Left forelimb (tissue), 1 donor: ENCODE results near the gene C2CD4C.
"Not testable (repeated sequence)": the region's sequence is repeated elsewhere in the genome, so short reads cannot be mapped to it uniquely, and the experiment has no call there.

Experiments
- DNase-seq: peaks from one replicate; pipeline ENCODE4 v3.0.0-alpha.2; 2018; ENCODE audit warnings: low spot score

The C2CD4C gene

GRCh38 chr19:381901-382300 lies 27.0 kb downstream of the C2CD4C start:
- DNase-seq, result not testable (repeated sequence)

DNA sequence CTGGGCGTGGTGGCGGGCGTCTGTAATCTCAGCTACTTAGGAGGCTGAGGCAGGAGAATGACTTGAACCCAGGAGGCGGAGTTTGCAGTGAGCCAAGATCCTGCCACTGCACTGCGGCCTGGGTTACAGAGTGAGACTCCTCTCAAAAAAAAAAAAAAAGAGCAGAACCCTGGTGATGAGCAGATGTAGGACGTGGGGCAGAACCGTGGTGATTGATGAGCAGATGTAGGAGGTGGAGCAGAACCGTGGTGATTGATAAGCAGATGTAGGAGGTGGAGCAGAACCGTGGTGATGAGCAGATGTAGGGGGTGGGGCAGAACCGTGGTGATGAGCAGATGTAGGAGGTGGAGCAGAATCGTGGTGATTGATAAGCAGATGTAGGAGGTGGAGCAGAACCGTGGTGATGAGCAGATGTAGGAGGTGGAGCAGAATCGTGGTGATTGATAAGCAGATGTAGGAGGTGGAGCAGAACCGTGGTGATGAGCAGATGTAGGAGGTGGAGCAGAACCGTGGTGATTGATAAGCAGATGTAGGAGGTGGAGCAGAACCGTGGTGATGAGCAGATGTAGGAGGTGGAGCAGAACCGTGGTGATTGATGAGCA lies 28.2 kb downstream of the C2CD4C start:
- not testable (repeated sequence) for DNase-seq

DNA sequence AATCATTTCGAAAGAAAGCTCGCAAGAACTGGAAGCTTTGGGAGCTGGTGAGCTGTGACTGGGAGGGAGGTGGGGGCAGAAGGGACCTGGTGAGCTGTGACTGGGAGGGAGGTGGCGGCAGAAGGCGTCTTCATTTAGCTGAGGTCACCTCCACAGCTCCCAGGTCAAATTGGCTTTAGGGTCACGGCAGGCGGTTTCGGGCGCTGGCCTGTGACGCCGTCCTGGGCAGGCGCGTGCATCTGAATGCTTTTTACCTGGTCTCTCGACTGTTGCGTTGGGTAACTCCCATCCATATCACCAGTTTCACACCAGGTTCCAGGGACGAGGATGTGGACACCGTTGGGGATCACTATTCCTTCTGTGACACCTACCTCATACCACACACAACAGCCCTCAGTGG lies 29.2 kb downstream of the C2CD4C start:
- no peak for DNase-seq

DNA sequence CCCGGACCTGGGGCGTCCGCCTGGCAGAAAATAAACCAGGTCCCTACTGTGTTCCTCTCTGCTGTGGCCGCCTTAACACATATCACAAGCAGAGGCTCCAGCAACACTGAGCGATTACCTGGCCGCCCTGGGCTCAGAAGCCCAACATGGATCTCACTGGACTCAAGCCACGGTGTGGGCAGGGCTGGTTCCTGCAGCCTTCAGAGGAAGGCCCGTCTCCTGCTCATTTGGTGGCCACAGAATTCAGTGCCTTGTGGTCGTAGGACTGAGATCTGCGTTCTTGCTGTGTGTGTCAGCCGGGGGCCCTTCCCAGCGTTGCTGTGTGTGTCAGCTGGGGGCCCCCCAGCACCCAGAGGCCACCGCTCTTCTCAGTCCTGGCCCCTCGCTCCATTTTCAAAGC lies 30.2 kb downstream of the C2CD4C start:
- DNase-seq, result no peak

DNA sequence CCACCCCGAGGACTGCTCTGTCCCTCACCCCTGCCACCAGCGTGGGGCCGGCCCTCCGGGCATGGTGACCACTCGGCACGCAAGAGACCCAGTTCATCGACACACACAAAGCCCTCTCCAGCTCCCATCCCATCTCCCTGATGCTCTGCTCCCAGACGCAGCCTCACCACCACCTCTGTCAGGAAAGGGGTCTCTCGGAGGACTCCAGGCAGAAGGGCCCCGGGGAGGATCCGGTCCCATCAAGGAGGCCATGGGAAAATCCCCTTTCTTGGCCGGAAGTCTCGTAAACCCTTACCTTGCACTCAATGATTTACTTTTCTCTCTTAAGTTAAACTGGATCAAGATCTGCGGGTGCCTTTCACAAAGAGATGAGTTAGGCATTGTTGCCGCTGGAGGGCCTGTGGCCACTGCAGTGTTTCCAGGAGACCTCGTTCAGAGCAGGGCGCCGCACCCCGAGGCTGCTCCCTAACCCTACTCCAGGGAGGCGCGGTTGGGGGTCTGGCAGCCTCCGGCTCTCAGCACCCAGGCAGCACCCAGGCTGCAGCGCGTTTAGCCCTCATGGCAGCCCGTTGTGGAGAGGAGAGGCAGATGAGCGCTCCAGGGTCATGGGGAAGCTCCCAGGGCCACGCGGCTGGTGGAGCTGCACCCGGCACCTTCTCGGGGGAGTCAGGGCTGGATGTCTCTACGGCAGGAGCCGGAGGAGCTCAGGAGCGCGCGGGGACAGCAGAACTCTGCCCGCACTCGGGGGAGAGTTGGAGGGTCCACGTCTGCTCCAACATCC lies 31.0 kb downstream of the C2CD4C start:
- no peak for DNase-seq

GRCh38 chr19:376111-376470 lies 32.9 kb downstream of the C2CD4C start:
- no peak for DNase-seq

DNA sequence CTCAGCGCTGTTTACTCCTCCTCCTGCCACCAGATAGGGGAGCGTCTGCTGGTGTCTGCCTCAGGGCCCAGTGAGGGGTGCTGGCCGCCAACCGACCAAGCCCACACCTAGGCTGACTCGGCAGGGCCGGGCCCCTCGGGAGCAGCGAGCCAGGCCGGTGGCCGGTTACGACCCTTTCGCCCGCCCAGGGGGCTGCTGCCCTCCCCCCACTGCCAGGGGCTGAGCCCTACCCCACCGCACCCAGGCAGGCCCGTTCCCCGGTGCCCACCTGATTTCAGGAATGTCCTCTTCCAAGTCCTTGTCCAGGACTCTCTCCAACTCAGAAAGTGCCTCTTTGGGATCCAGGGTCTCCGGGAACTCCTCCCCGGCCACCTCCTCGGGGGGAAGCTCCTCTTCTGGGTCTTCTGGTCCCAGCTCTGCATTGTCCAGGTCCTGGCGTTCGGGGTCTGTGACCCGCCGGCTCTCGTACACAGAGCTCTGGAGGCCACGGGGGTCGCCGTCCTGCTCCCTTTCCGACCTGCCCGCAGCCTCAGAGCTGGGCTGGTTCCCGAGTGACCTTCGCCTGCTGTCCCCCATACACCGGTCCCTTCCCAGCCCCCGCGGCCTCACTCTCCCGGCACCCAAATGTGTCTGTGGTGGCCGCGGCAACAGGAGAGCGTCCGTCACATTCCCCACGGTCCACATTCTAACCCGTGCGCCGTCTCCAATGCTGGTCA lies 33.4 kb downstream of the C2CD4C start:
- no peak for DNase-seq

- no peak for DNase-seq
Observed at GRCh38 chr19:374886-375235, 34.1 kb downstream of the C2CD4C start.

- DNase-seq, result no peak
Observed at GRCh38 chr19:374183-374885, 34.6 kb downstream of the C2CD4C start.

DNA sequence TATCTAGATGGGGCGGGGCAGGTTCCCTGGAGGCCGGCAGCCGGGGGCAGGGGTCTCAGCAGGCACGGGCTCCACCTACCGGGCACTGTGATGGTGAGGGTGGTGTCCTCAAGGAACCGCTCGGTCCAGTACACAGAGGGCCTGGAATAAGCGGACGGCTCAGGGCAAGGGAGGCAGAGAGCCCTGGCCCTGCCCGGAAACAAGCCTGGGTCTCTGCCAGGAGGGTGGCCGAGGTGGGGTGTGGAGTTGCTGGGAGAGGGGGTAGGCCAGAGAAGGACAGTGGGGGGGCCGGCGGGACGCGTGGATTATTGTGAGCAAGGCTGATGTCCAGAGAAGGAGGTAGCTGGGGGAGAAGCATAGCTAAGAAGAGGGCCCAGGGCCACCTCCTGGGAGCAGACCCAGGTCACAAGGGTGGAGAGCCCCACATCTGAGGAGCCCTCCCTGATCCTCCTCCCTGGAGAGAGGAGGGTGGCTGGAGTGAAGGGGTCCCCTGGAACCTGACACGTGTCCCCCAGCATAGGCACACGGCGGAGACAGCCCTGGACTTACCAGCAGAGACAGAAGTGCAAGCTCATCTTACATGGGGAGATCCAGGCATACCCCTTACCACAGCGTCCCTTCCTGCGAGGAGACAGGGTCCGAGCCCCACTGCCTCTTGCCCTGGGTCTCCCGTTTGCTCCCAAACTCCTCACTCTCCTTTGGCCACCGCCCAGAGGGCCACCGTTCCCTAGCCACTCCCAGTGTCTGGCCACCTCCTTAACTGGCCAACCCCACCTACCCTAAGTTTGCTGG lies 35.4 kb downstream of the C2CD4C start:
- DNase-seq, result no peak

DNA sequence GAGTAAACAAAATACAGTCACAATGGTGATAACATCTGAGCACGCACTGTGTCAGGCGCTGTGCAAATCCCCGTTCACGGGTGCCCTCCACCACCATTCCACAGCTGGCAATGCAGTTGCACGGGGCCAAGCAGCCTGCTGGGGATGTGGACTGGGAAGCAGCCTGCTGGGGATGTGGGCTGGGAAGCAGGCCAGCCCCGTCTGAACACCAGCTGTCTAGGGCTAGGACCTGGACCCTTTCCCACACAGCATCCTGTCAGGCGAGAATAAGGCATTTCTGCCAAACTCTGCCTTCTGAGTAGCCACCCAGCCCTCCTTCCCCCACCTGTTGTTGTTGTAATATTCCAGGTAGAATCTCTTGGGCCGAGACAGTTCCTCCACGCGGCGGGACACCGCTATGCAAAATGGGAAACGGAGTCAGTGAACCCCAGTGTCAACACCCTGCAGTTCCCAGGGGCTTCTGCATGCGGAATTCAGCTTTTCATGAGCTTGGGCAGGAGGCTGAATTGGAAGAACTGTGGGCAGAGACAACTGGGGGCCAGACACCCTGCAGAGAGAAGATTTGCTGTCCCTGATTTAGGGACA lies 36.5 kb downstream of the C2CD4C start:
- peak; percentile 82 for DNase-seq

- DNase-seq, result no peak
Observed at GRCh38 chr19:371501-372168, 37.3 kb downstream of the C2CD4C start.

DNA sequence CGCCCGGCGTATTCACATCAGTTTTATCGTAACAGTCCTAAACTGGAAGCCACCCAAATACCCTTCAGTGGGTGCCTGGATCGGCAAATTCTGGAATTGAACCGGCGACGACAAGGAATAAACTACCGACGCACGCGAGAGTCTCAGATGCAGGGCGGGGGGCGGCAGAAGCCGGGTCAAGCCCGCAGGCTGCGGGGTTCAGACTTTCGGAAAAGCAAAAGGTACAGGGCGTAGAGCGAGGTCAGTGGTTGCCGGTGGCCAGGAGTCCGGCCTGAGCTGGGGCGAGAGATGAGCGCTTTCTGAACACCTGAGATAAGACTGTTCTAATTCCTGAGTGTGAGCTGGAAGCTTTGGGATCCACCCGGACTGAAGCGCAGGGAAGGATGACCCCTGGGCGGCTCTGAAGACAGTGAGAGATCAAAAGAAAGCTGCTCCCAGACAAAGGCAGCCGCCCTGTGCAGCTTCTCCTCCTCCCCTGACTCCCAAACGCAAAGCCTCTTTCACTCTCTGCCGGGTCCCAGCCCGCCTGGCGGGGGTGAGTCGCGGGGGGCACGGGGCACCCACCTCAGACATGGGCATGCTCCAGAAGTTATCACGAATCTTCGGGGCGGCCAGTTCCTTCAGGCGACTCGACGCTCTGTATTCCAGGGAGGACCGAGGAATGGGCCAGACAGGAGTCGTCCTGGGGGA lies 38.2 kb downstream of the C2CD4C start:
- no peak for DNase-seq

- no peak for DNase-seq
Observed at GRCh38 chr19:369876-370275, 39.1 kb downstream of the C2CD4C start.

GRCh38 chr19:369256-369655 lies 39.7 kb downstream of the C2CD4C start:
- no peak for DNase-seq

DNA sequence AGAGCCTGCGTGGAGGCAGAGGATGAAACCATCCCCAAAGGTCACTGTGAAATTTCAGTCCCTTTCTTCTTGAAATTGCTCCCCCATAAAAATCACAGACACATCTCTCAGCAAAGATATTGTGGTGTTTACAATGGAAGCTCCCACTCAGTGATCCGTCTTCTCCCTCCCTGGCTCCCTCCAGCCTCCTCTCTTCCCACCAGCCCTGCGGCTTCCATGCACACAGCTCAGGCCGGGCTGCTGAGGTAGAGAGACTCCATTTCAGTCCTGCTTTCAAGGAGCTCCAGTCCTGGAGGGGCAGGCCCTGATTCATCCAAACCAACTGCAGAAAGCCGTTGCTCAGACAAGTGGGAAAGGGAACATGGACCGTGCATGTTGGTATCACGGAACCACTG lies 40.3 kb downstream of the C2CD4C start:
- no peak for DNase-seq

DNA sequence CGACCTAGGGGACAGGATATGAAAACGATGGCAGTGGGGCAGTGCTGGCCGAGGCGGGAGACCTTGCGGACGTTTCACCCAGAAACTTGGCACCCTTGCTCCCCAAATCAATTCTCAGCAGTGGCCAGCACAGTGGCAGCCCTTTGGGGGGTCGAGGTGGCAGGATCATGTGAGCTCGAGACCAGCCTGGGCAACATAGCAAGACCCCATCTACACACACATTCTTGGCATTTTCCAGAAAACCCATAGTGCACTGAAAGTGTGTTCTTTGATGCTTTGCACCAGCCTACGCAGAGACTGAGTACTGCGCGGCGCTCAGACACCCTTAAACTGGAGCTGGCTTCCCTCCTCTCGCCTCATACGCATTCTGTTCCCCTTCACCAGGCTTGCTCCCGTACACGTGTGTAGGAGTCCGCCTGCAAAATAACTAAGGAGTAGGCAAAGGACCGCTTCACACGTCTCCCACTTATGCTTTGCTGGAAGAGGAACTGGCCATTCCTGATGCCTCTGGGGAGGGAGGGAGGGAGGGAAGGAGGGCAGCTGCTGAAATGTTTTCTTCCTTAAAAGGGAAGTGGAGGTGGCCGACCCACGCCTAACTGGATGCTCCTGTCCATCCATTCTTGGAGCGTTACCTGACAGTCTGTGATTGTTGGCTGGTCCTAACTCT lies 40.9 kb downstream of the C2CD4C start:
- DNase-seq, result no peak

GRCh38 chr19:367561-367960 lies 41.4 kb downstream of the C2CD4C start:
- no peak for DNase-seq

DNA sequence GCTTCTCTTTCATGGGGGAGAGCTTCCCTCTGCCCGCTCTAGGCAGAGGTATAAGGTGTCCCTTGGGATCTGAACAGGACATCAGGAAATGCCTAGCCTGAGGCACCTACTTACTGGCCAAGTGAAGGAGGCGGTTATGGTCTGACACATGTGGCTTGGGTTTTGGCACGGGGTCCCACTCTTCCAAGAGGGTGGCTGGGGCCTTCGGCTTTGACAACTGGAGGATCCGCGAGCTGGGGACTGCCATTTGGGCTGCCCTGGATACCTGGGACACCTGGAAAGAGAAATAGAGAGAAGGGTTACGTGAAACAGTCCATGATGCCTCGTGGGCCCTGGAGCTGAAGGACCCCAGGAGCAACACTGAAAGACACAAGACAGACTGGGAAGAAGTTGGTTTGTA lies 42.0 kb downstream of the C2CD4C start:
- no peak for DNase-seq
